ENCODE results near the gene TNFAIP8L2. TPM values are rescaled to one million over a fixed set of nuclear protein-coding genes. Genes with fewer than 3 reads are reported as not detected.
"Not testable (repeated sequence)": the region's sequence is repeated elsewhere in the genome, so short reads cannot be mapped to it uniquely, and the experiment has no call there.

The TNFAIP8L2 gene
- total RNA-seq, 1 experiment from 2014 or later, result not detected

DNA sequence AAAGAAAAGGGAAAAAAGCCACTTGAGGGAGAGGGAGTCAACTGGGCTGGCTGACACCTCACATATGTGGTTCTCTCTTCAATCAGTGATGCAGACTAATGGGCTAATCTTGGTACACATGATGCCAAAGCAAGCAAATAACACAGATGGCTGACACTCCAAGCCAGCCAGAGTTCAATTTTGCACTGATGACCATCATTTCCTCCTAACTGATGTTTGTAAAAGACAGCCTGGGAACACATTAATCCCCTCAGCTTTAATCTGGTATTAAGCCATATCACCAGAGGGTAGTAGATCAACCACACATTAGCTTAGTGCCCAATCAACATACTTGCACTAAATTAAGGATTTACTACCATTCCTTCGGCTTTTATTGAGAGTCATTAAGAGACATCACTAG is 30.8 kb downstream of the TNFAIP8L2 start:
- DNase-seq (ENCODE audit: extremely low read depth, low read depth), result no peak

DNA sequence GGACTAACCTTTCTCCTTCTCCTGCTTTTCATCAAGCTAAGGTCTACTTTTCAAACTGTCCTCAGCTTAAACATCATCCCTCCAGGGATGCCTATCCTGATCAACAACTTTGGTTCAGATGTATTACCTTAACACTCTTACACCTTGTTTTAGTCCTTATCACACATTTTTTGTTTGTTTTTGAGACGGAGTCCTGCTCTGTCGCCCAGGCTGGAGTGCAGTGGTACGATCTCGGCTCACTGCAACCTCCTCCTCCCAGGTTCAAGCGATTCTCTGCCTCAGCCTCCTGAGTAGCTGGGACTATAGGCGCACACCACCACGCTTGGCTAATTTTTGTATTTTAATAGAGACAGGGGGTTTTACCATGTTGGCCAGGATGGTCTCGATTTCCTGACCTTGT is 32.2 kb downstream of the TNFAIP8L2 start:
- DNase-seq (ENCODE audit: extremely low read depth, low read depth), result not testable (repeated sequence)

DNA sequence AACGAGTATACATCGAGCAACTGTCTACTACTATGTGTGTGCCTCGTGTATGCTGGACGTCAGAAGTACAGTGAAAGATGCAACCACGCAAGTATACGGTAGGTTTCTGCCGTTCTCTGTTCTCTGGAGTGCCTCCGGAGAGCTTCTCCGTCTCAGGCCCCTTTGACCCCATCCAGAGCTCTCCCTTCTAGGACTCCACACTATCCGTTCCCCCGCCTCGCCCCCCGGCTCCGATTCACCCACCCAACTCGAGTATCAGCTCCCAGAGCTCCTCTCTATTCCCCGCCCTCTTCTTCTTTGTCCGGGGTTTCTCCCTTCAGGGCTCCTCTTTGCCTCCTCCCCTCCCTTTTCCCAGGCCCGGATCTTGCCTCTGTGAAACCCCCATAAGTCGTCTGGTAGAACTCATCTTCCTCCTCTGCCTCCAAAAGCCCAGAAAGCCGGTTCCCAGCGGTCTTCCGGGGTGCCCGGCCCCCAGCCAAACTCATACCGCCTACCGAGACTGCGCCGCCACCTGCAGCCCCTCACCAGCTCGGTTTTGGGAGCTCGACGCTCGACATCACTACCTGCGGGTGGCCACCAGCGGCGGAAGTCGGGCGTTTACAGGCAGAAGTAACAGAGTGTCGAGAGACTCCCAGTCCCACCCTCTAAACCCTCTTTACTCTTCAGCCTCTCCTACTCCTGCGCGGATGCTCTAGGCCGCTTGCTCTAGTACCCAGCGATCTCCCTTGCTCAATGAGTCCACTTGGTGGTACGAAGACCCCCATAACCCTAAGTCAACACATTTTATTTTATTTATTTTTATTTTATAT is 33.4 kb downstream of the TNFAIP8L2 start, which contains the start of gene VPS72:
TSS of gene VPS72 (minus strand) at position 561 of the 809 bp plus-strand sequence. CDS start at position 485, 76 bp downstream.
- DNase-seq (ENCODE audit: extremely low read depth, low read depth), result peak; percentile 93

DNA sequence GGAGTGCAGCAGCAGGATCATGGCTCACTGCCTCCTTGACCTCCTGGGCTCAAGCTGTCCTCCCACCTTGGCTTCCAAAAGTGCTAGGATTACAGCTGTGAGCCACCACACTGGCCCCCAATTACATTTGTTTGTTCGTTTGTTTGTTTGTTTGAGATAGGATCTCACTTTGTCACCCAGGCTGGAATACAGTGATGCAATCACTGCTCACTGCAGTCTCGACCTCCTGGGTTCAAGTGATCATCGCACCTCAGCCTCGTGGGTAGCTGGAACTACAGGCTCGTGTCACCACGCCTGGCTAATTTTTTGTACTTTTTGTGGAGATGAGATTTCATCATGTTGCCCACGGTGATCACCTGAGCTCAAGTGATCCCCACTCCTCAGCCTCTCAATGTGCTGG is 35.6 kb downstream of the TNFAIP8L2 start:
- no peak for DNase-seq (ENCODE audit: extremely low read depth, low read depth)

DNA sequence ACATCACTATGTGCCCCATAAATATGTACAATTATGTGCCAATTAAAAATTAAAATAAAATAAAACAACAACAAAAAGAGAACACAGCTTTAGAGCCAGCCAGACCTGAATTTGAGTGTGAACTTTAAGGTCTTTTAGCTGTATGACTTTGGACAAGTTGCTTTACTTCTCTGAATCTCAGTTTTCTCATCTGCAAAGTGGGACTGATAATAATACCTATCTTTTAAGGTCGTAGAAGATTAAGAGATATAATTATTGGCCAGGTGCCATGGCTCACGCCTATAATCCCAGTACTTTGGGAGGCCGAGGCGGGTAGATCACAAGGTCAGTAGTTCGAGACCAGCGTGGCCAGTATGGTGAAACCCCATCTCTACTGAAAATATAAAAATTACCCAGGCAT is 36.9 kb downstream of the TNFAIP8L2 start:
- DNase-seq (ENCODE audit: extremely low read depth, low read depth), result no peak

DNA sequence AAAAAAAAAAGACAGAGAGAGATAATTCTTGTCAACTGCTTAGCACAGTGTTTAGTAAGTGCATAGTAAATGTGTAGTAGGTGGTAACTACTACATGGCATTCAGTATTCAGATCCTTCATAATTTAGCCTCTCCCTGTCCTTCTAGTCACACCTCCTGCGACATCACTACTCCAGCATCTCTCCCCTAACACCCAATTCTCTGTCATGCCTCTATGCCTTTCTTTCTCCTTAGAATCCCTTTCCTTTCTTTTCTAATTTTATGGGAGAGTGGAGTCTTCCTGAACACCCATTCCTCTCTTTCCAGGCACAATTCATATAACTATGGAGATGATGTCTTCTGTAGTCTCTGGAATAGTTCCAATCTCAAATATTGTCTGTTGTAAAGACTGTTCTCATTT is 37.4 kb downstream of the TNFAIP8L2 start:
- DNase-seq (ENCODE audit: extremely low read depth, low read depth), result no peak

DNA sequence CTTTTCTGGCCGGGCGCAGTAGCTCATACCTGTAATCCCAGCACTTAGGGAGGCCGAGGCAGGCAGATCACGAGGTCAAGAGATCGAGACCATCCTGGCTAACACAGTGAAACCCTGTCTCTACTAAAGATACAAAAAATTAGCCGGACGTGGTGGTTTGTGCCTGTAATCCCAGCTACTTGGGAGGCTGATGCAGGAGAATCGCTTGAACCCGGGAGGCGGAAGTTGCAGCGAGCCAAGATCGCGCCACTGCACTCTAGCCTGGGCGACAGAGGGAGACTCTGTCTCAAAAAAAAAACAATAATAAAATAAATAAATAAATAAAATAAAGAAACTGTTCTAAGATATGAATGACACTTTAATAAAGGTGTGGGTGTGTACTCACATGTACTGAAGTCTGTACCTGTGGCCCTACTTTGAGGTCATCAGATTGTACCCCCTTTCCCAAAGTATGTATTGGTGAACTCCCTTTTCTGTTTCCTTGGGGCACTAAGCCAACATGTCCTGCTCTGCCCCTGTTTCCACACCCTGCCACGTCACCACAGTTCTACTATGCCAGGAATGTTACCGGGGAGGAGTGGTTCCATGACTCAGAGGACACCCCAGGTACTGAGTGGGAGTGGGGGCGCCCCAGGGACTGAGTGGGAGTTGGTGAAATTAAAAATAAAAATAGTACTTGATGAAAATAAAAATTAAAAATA is 38.6 kb downstream of the TNFAIP8L2 start:
- DNase-seq (ENCODE audit: extremely low read depth, low read depth), result peak; percentile 98

DNA sequence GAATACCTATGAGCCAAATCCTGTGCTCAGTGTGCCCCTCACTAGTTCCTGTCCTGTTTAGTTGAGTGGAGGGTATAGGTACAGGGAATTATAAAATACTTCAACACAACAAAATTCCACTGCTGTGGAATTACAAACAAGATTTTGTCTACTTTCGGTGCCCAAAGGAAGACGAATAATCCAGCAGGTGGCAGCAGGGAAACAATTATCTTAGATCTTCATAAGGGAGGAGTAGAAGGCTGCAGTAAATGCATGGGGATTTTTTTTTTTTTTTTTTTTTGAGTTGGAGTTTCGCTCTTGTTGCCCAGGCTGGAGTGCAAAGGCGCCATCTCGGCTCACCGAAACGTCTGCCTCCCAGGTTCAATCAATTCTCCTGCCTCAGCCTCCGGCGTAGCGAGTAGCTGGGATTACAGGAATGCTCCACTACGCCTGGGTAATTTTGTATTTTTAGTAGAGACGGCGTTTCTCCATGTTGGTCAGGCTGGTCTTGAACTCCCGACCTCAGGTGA is 39.9 kb downstream of the TNFAIP8L2 start:
- peak; percentile 96 for DNase-seq (ENCODE audit: extremely low read depth, low read depth)

DNA sequence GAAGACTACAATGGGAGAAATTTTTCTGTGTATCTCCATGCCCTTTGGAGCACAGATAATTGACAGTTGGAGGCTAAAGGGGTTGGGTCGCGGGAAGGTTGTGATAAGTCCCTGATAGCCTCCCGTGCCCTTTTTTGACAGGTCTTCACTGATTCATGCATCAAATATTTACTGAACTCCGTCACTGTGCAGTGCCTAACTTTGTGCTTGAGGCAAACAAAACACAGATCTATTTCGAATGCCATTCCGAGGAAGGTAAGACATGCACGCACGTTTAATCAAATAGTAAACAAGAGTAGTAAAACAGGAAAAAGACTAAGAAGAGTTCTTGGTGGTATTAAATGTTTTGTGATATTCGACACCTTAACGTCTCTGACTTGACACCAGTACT is 41.4 kb downstream of the TNFAIP8L2 start:
- peak; percentile 69 for DNase-seq (ENCODE audit: extremely low read depth, low read depth)

DNA sequence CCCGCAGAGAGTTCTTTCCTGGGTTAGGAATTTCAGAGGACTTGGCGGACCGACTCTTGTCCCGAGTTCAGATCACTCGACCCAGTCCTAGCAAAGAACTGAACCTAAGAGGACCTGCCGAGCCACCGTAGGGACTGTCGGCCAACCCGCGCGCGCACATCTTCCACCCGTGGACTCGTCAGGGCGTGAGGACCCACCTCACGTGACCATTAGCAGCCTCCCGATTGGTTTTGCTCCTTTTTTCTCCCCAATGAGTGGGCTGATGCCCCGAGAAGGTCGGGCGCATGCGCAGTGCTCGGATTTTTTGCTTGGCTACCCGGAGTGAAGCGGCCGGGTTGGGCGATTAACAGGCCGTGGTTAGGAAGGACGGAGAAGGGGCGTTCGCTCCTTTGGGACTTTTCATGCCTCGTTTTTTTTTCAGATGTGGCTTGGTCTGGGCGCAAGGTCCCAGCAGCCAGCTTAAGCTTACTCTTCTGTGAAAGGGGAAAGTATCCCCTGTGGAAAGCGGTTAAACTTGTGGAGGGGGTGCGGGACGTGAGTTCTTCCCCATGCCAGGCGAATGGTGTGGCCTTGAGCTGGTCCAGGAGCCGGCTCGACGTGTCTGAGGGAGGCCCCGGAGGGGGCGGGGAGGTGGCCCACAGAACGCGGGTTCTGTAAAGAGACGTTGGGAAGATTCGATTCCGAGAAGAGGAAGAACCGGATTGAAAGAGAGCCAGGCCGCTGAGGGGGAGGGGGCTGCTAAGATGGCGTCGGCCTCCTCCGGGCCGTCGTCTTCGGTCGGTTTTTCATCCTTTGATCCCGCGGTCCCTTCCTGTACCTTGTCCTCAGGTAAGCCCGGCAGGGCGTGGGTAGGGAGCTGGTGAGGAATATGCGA is 42.0 kb downstream of the TNFAIP8L2 start, which contains the start of gene PIP5K1A:
TSS of gene PIP5K1A (plus strand) at position 299 of the 874 bp plus-strand sequence. CDS start at position 744, 445 bp downstream.
- peak; percentile 99 for DNase-seq (ENCODE audit: extremely low read depth, low read depth)

DNA sequence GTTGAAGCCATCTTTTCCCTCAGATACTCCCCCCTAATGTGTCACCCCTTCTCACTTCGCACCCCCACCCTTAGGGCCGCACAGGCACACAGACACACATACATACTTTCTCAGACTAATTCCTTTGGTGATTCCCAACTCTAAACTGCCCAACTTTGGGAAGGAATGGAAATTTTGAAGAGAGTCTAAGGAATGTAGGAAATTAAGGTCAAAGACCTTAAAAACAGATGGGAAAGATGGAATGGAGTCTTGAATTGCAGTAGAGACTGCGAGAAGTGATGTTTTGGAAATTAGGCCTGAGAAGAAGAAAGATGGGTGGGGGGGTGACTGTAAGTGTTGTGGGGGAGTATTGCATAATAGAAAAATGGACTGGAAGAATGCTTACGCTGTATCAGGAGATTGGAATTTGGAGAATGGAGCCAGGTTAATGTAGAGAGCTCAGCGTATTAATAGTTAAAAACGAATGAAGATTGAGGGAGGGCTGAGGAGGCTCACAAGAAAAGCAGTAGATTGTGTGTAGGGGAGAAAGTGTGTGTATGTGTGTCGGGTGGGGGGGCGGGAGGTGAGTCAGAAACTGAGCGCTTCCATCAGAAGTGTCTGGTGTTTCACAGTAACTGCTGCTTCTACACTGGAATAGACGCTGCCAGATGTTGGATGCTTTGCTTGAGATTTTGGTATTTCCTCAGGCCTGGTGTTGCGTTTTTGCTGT is 43.6 kb downstream of the TNFAIP8L2 start:
- no peak for DNase-seq (ENCODE audit: extremely low read depth, low read depth)

DNA sequence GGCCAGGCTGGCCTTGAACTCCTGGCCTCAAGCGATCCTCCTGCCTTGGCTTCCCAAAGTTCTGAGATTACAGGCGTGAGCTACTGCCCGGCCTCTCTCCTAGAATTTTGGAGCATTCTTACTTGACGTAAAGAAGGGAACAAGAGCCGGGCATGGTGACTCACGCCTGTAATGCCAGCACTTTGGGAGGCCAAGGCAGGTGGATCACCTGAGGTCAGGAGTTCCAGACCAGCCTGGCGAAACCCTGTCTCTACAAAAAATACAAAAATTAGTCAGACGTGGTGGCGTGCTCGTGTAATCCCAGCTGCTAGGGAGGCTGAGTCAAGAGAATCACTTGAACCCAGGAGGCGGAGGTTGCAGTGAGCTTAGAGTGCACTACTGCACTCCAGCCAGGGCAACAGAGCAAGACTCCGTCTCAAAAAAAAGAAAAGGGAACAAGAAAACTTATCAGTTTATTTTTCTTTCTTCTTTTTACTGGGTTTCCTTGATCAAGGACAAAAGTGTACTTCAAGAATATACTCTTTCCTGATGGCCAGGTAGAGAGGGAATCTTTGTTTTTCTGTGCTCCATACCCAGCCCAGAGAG is 49.0 kb downstream of the TNFAIP8L2 start:
- DNase-seq (ENCODE audit: extremely low read depth, low read depth), result not testable (repeated sequence)

Other genes starting within 250 kb of the TNFAIP8L2 start
- gene SETDB1, start 230.3 kb upstream of the TNFAIP8L2 start, total RNA-seq (2014; rRNA removed; shearing (Covaris generic)), result 46.5 and 53.6 TPM in 2 replicates
- gene CERS2, start 181.8 kb upstream of the TNFAIP8L2 start, total RNA-seq (2014; rRNA removed; shearing (Covaris generic)), result 354 and 361 TPM in 2 replicates
- 0.10 and 0.61 TPM in 2 replicates for gene ANXA9, start 174.4 kb upstream of the TNFAIP8L2 start, total RNA-seq (2014; rRNA removed; shearing (Covaris generic))
- gene MINDY1, start 149.7 kb upstream of the TNFAIP8L2 start, total RNA-seq (2014; rRNA removed; shearing (Covaris generic)), result 12.1 and 13.4 TPM in 2 replicates
- gene PRUNE1, start 148.2 kb upstream of the TNFAIP8L2 start, total RNA-seq (2014; rRNA removed; shearing (Covaris generic)), result 22.7 and 24.7 TPM in 2 replicates
- gene BNIPL, start 120.1 kb upstream of the TNFAIP8L2 start, total RNA-seq (2014; rRNA removed; shearing (Covaris generic)), result 0.43 and 1.3 TPM in 2 replicates
- 6.1 and 7.2 TPM in 2 replicates for gene C1orf56, start 108.9 kb upstream of the TNFAIP8L2 start, total RNA-seq (2014; rRNA removed; shearing (Covaris generic))
- 100 and 101 TPM in 2 replicates for gene CDC42SE1, start 97.0 kb upstream of the TNFAIP8L2 start, total RNA-seq (2014; rRNA removed; shearing (Covaris generic))
- gene MLLT11, start 96.3 kb upstream of the TNFAIP8L2 start, total RNA-seq (2014; rRNA removed; shearing (Covaris generic)), result 82.1 and 84.6 TPM in 2 replicates
- gene GABPB2, start 85.9 kb upstream of the TNFAIP8L2 start, total RNA-seq (2014; rRNA removed; shearing (Covaris generic)), result 14.3 and 18.2 TPM in 2 replicates
- 0.69 and 1.2 TPM in 2 replicates for gene SEMA6C, start 10.0 kb upstream of the TNFAIP8L2 start, total RNA-seq (2014; rRNA removed; shearing (Covaris generic))
- gene LYSMD1, start 9.3 kb downstream of the TNFAIP8L2 start, total RNA-seq (2014; rRNA removed; shearing (Covaris generic)), result 18.0 and 25.1 TPM in 2 replicates
- 95.3 and 96.9 TPM in 2 replicates for gene SCNM1, start 9.5 kb downstream of the TNFAIP8L2 start, total RNA-seq (2014; rRNA removed; shearing (Covaris generic))
- gene TMOD4, start 19.3 kb downstream of the TNFAIP8L2 start, total RNA-seq (2014; rRNA removed; shearing (Covaris generic)), result 0.87 TPM in 1 of 2 replicates, not detected in the other
- gene VPS72, start 33.5 kb downstream of the TNFAIP8L2 start, total RNA-seq (2014; rRNA removed; shearing (Covaris generic)), result 88.7 and 95.2 TPM in 2 replicates
- gene PIP5K1A, start 41.9 kb downstream of the TNFAIP8L2 start, total RNA-seq (2014; rRNA removed; shearing (Covaris generic)), result 95.2 and 119 TPM in 2 replicates
- gene PSMD4, start 98.1 kb downstream of the TNFAIP8L2 start, total RNA-seq (2014; rRNA removed; shearing (Covaris generic)), result 216 and 237 TPM in 2 replicates
- 22.6 and 23.0 TPM in 2 replicates for gene ZNF687, start 125.7 kb downstream of the TNFAIP8L2 start, total RNA-seq (2014; rRNA removed; shearing (Covaris generic))
- 36.1 and 36.8 TPM in 2 replicates for gene PI4KB, start 170.8 kb downstream of the TNFAIP8L2 start, total RNA-seq (2014; rRNA removed; shearing (Covaris generic))
- gene RFX5, start 190.6 kb downstream of the TNFAIP8L2 start, total RNA-seq (2014; rRNA removed; shearing (Covaris generic)), result 41.9 and 48.1 TPM in 2 replicates
- 24.6 and 28.9 TPM in 2 replicates for gene SELENBP1, start 216.1 kb downstream of the TNFAIP8L2 start, total RNA-seq (2014; rRNA removed; shearing (Covaris generic))
- gene PSMB4, start 242.9 kb downstream of the TNFAIP8L2 start, total RNA-seq (2014; rRNA removed; shearing (Covaris generic)), result 641 and 758 TPM in 2 replicates

Data from NCI-H460 (cell line).